Progenitor cell of endocrine pancreas (in vitro differentiated cells): ENCODE results near the gene RAB1A. TPM values are rescaled to one million over a fixed set of nuclear protein-coding genes. Genes with fewer than 3 reads are reported as not detected.

Source experiments
- DNase-seq: peaks from one replicate; pipeline ENCODE4 v3.0.0; 2021; ENCODE audit warnings: low spot score; ENCODE audit not compliant: unreplicated experiment
- H3K27ac Mint-ChIP-seq: 2 replicates; pipeline ENCODE4 v1.8.0; 2021; ENCODE audit warnings: mild to moderate bottlenecking, moderate library complexity, mixed read lengths
- H3K27me3 Mint-ChIP-seq: 2 replicates; pipeline ENCODE4 v1.8.0; 2021; ENCODE audit warnings: mixed read lengths
- H3K36me3 Mint-ChIP-seq: 2 replicates; pipeline ENCODE4 v1.8.0; 2022; ENCODE audit warnings: mixed read lengths; ENCODE audit not compliant: insufficient read depth
- H3K4me1 Mint-ChIP-seq: 2 replicates; pipeline ENCODE4 v1.8.0; 2021; ENCODE audit warnings: low read depth, mixed read lengths
- H3K4me3 Mint-ChIP-seq: 2 replicates; pipeline ENCODE4 v1.8.0; 2021; ENCODE audit warnings: low read depth, mild to moderate bottlenecking, moderate library complexity, mixed read lengths
- H3K9me3 Mint-ChIP-seq: 2 replicates; pipeline ENCODE4 v1.8.0; 2021; ENCODE audit warnings: low read depth, mixed read lengths
- total RNA-seq: library from RNA; stranded (reverse); gene quantifications from 2 replicates; pipeline ENCODE4 v1.2.1, GENCODE V29; 2021
- TF ChIP-seq, protein P1 (sequence below): fragments of 200-600 bp; sonication (generic); IDR thresholded peaks from one replicate; pipeline ENCODE4 v1.5.0; 2021; ENCODE audit warnings: antibody characterized with exemption, mild to moderate bottlenecking; ENCODE audit not compliant: unreplicated experiment

The RAB1A gene
- total RNA-seq, 1 donor from 2014 or later, result 134 TPM

DNA sequence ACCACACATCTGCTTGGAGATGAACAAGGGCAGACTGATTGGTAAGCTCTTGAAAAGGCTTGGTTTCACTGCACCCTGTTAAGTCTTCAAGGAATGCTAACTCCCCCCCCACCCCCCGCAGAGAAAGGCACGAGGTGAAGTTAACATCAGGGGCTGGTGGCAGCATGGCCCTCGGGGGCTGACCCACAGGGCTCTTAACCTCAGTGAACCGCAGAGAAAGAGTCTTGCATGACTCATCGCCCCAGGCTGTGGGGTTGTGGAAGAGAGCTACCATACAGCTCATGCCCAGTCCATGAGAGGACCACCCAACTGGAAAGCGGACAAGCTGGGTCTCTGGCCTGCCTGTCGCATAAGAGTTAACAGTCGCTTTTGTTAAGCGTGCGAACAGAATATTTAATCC is 84.3 kb downstream of the RAB1A start:
- H3K36me3 Mint-ChIP-seq, result peaks cover 27% of the 10 kb centered on the region
- no peak overlapping the region for H3K27ac Mint-ChIP-seq
- DNase-seq, result no peak
- H3K4me3 Mint-ChIP-seq, result no peak overlapping the region
- H3K4me1 Mint-ChIP-seq, result peaks cover 2% of the 10 kb centered on the region
- peaks cover 10% of the 10 kb centered on the region for H3K9me3 Mint-ChIP-seq
- H3K27me3 Mint-ChIP-seq, result no peaks in the 10 kb centered on the region
- TF ChIP-seq, protein P1, sequence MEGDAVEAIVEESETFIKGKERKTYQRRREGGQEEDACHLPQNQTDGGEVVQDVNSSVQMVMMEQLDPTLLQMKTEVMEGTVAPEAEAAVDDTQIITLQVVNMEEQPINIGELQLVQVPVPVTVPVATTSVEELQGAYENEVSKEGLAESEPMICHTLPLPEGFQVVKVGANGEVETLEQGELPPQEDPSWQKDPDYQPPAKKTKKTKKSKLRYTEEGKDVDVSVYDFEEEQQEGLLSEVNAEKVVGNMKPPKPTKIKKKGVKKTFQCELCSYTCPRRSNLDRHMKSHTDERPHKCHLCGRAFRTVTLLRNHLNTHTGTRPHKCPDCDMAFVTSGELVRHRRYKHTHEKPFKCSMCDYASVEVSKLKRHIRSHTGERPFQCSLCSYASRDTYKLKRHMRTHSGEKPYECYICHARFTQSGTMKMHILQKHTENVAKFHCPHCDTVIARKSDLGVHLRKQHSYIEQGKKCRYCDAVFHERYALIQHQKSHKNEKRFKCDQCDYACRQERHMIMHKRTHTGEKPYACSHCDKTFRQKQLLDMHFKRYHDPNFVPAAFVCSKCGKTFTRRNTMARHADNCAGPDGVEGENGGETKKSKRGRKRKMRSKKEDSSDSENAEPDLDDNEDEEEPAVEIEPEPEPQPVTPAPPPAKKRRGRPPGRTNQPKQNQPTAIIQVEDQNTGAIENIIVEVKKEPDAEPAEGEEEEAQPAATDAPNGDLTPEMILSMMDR, result no peak

DNA sequence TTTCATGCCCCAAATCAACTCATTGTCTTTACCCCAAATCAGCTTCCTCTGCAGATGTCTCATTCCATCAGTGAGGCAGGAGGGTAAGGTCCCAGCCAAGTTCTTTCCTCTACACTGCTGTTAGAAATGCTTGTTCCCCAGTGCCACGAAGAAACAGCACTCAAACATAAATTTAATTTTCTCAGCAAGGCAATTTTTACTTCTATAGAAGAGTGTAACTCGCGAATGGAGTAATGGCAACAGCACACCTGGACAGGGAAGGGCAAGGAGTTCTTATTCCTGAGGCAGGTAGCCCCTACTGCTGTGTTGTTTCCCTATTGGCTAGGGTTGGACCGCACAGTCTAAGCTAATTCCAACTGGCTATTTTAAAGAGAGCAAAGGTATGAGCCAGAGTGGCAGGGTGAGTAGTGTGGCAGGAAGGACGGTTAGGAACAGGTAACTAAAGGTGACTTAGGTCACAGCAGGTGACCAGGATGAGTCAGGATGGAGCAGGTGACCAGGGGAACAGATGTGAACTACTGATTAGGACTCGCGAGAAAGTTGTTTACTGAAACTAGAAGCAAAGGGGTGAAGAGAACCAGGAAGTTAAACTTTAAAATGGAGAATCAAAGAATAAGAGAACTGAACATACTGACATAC is 85.7 kb downstream of the RAB1A start:
- Mint-ChIP-seq H3K4me3 (no peak overlapping the region), H3K27me3 (no peaks in the 10 kb centered on the region), H3K36me3 (peaks cover 27% of the 10 kb centered on the region), H3K4me1 (no peaks in the 10 kb centered on the region), H3K27ac (peak overlapping the region; percentile 61), H3K9me3 (peaks cover 10% of the 10 kb centered on the region)
- DNase-seq, result no peak
- TF ChIP-seq, protein P1, result no peak

DNA sequence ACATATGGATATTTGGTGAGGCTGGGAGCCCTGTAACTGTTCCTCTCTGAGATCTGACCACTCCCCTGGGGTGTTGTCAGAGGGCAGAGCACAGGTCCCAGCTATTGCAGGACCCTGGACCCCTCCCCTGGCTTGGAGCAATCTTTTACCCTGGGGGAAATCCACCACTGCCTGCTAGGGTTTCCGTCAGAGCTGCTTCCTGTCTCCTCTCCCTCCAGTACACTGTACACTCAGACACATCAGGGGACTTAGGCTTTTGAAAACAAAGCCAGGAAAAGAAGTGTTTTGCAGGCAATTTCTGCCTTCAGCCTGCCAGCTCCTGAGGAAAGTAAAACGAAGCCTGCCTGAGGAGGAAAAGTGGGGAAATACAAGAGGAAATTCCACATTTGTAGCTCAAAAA is 86.9 kb downstream of the RAB1A start:
- no peaks in the 10 kb centered on the region for H3K4me1 Mint-ChIP-seq
- no peak overlapping the region for H3K4me3 Mint-ChIP-seq
- H3K27me3 Mint-ChIP-seq, result no peaks in the 10 kb centered on the region
- H3K27ac Mint-ChIP-seq, result no peak overlapping the region
- TF ChIP-seq, protein P1, result no peak
- no peak for DNase-seq
- H3K36me3 Mint-ChIP-seq, result peaks cover 21% of the 10 kb centered on the region
- H3K9me3 Mint-ChIP-seq, result peaks cover under 1% of the 10 kb centered on the region

DNA sequence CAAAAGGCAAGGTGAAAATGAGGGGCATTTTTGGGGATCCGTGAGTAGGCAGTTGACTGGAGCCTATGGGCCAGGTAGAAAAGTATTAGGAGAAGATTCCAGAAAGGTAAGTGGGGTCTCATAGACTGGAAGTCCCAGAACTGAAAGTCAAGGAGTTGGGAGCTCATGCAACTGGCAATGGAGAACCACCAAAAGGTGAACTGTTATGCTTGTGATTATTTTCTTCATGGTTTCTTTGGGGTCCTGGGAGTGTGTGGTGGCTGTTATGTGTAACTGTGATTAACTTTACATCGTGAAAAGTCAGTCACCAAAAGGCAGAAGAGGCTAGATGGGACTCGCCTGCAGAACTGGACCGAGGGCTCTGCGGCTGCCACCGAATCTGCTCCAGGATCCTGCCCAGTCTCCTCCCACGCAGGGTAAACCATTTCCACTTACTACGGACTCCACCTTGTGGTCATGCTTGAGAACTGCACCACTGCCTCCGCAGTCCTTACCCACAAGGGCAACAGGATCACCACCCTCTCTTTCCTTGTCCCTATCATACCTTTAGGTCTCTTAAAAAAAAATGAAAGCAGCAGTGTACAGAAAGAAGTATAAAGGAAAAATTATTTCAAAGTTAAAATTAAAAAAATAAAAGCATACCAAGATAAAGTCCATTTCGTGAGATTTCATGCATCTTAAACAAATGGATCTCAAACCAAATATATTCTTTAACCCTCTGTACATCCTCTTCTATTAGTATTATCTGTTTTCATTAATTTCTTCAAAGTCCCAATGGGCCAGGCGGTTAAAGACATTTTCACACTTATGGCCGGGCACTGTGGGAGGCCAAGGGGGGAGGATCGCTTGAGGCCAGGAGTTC is 89.3 kb downstream of the RAB1A start:
- Mint-ChIP-seq H3K36me3 (peaks cover 15% of the 10 kb centered on the region), H3K27me3 (no peaks in the 10 kb centered on the region), H3K4me3 (no peak overlapping the region)

DNA sequence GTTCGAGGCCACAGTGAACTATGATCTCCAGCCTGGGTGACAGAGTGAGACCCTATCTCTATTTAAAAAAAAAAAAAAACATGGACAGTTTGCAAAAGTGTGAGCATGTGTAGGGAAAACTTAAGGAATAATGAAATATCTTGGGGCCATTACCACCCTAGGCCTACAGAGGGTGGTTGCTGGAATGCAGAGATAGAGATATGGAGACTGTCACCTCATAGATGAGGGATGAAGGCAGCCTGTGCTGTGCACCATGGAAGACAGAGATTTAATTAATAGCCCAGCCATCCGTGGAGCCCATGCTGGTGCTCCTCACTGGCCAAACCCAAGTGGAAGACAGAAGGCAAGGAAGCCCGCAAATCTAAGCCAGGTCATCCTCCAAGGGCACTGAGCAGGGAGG is 90.3 kb downstream of the RAB1A start:
- TF ChIP-seq, protein P1, result no peak
- H3K27ac Mint-ChIP-seq, result no peak overlapping the region
- no peaks in the 10 kb centered on the region for H3K9me3 Mint-ChIP-seq
- peaks cover 9% of the 10 kb centered on the region for H3K36me3 Mint-ChIP-seq
- DNase-seq, result no peak
- no peak overlapping the region for H3K4me3 Mint-ChIP-seq
- H3K27me3 Mint-ChIP-seq, result no peaks in the 10 kb centered on the region
- H3K4me1 Mint-ChIP-seq, result no peaks in the 10 kb centered on the region

More for the DNA sequence above, 89.3 kb downstream of the RAB1A start:
- Mint-ChIP-seq H3K9me3 (no peaks in the 10 kb centered on the region), H3K4me1 (no peaks in the 10 kb centered on the region), H3K27ac (no peak overlapping the region)
- TF ChIP-seq, protein P1, result peak; percentile 84
- DNase-seq, result peak; percentile 52
